IMR-90 (cell line): Measurements from ENCODE around the gene CHRM5.

ENCODE experiments used
- CEBPB ChIP-seq: IDR thresholded peaks from 2 replicates; pipeline ENCODE4 v1.6.1; 2012; ENCODE audit warnings: low read depth, low read length, improper control_type of control experiment
- CTCF ChIP-seq: conservative IDR thresholded peaks from 2 replicates; pipeline ENCODE4 v1.5.1; 2012; ENCODE audit warnings: mild to moderate bottlenecking, low read depth, low read length, improper control_type of control experiment

- TF ChIP-seq CTCF (no peak), CEBPB (no peak)
These were observed 524 bp downstream of the CHRM5 start for GRCh38 chr15:33968821-33969220.
